Renal cortex interstitium (tissue), 11 donors: ENCODE measurements around the gene CHFR. TPM values are rescaled to one million over a fixed set of nuclear protein-coding genes. Genes with fewer than 3 reads are reported as not detected.
"Not testable (repeated sequence)": the region's sequence is repeated elsewhere in the genome, so short reads cannot be mapped to it uniquely, and the experiment has no call there.

Experiments used
- DNase-seq, 11 donors: peaks; one replicate each; pipeline ENCODE4 v3.0.0-alpha.2; 2013; ENCODE audit warnings: low read depth in 9 of 11, low spot score in 4 of 11; ENCODE audit errors: extremely low read depth in 1 of 11
- polyA plus RNA-seq, 3 donors: library from polyadenylated mRNA; unstranded; fragments of 120-200 nt; gene quantifications; one replicate each; pipeline ENCODE4 v1.2.1, GENCODE V29; 2013; ENCODE audit not compliant: insufficient read length in 3 of 3

CHFR gene
- polyA plus RNA-seq, 3 donors: 21.6 to 28.0 (median 22.7) TPM

DNA sequence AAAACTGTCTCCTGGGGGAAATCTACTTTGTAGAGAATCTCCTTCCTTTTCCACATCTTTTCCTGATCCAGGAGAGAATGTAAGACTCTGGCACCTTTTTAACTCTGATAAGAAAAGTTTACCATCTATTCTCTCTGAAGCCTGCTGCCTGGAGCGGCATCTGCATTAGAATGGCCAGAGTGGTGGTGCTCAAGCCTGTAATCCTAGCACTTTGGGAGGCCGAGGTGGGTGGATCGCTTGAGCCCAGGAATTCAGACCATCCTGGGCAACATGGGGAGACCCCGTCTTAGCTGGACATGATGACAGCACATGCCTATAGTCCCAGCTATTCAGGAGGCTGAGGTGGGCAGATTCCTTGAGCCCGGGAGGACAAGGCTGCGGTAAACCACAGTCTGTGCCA lies 1.4 kb upstream of the CHFR start:
- DNase-seq: no peak

- no peak for DNase-seq
These were observed 602 bp downstream of the CHFR start for GRCh38 chr12:132886529-132887477.

DNA sequence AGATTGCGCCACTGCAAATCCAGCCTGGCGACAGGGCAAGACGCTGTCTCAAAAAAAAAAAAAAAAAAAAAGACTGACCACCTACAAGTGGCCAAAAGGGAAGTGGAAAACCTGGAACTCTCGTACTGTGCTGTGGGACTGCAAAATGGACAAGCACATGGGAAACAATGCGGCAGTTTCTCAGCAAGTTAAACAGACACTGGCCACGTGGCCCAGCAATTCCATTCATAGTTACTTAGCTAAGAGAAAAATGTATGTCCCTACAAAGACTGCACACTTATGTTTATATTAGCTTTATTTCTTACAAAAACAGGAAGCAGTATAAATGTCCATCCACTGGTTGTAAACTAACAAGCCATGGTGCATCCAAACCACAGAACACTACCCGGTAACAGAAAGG lies 5.6 kb downstream of the CHFR start:
- peak in 8 of 11 donors; percentile 25 to 69 (median 48) for DNase-seq

- not testable (repeated sequence) for DNase-seq
These were observed 12.8 kb downstream of the CHFR start for GRCh38 chr12:132874620-132875019.

DNA sequence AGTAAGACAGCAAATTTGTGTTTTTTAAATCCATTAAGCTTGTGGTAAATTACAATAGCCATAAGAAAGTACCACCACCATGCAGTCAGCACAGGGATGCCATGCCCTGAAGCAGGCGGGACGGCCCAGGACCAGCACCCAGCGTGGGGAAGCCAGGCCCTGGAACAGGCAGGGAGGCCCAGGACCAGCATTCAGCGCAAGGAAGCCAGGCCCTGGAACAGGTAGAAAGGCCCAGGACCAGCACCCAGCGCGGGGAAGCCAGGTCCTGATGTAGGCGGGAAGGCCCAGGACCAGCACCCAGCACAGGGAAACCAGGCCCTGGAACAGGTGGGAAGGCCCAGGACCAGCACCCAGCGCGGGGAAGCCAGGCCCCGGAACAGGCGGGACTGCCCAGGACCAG lies 13.2 kb downstream of the CHFR start:
- no peak for DNase-seq

DNA sequence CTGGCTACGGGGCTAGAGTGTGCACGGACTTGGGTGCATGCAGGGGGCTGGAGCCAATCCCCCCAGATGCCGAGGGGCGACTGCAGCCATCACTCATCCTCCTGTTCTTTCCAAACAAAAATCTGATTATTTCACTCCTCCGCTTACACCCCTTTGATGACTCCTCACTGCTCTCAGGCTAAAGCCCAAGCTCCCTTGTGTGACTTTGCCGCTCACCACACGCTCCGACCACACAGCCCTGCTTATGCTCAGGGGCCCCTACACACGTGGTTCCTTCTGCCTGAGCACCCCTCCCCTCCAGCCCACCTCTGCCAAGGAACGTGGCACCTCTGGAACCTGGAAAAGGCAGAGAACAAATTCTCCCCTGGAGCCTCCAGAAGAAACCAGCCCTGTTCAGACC lies 13.7 kb downstream of the CHFR start:
- no peak for DNase-seq

GRCh38 chr12:132872975-132873421 lies 14.4 kb downstream of the CHFR start:
- DNase-seq: no peak

GRCh38 chr12:132872073-132872855 lies 15.1 kb downstream of the CHFR start:
- no peak for DNase-seq

- no peak for DNase-seq
These were observed 17.9 kb downstream of the CHFR start for GRCh38 chr12:132869551-132869950.

DNA sequence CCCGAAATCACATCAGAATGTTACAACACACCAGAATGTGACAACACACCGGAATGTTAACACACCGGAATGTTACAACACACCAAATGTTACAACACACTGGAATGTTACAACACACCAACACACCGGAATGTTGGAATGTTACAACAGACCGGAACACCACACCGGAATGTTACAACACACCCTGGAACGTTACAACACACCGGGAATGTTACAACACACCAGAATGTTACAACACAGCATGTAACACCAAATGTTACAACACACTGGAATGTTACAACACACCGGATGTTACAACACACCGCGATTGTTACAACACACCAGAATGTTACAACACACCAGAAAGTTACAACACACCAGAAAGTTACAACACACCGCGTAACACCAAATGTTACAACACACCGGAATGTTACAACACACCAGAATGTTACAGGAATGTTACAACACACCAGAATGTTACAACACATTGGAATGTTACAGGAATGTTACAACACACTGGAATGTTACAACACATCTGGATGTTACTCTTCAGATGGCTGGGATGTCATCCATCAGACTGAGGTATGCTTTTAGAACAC lies 21.1 kb downstream of the CHFR start:
- no peak for DNase-seq

DNA sequence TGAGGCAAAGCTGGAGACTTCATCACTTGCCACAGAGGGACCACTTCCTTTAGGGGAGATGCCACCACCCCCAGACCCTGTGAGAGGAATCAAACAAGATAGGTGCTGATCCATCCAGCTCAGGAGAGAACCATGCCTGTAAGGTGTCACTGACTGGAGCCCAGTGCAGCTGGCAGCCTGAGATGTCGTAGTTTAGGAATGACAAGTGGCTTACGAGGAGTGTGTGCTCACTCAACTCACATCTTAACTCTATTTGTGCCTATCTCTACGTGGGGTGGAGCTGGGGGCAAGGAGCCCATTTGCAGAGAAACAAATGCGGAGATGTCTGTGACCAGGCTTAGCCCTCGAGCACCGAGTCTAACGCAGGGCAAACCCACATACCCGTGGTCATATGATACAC lies 25.8 kb downstream of the CHFR start:
- no peak for DNase-seq

DNA sequence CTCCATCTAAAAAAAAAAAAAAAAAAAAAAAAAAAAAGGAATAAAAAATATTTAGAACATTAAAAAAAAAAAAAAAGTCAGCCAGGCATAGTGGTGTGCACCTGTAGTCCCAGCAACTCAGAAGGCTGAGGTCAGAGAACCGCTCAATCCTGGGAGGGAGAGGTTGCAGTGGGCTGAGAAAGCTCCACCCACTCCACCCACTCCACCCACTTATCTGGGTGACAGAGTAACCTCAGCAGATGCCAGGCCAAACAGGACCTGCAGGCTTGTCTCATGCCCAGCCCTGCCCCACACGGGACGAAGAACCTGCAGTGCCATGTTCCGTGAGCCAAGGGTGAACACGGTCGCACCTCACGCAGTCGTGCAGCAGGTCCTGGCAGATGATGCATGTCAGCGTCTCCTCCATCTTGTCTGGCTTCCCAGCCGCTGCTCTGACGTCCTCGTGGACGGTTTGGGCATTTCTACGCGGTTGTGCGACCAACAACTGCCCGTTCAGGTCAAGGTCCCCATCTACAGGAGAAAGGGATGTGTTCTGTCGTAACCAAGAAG lies 28.6 kb downstream of the CHFR start:
- no peak for DNase-seq

GRCh38 chr12:132857019-132857418 lies 30.4 kb downstream of the CHFR start:
- DNase-seq: not testable (repeated sequence)

GRCh38 chr12:132856581-132856980 lies 30.8 kb downstream of the CHFR start:
- DNase-seq: no peak

DNA sequence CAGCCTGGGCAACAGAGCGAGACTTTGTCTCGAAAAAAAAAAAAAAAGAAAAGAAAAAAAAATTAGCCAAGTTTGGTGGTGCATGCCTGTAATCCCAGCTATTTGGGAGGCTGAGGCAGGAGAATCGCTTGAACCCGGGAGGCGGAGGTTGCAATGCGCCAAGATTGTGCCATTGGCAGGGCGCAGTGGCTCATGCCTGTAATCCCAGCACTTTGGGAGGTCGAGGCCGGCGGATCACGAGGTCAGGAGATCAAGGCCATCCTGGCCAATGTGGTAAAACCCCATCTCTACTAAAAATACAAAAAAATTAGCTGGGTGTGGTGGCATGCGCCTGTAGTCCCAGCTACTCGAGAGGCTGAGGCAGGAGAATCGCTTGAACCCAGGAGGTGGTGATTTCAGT lies 32.2 kb downstream of the CHFR start:
- DNase-seq: not testable (repeated sequence)

GRCh38 chr12:132853285-132854092 lies 33.9 kb downstream of the CHFR start:
- no peak for DNase-seq

GRCh38 chr12:132852496-132852895 lies 34.9 kb downstream of the CHFR start:
- DNase-seq: no peak

GRCh38 chr12:132851465-132851864 lies 35.9 kb downstream of the CHFR start:
- DNase-seq: no peak

DNA sequence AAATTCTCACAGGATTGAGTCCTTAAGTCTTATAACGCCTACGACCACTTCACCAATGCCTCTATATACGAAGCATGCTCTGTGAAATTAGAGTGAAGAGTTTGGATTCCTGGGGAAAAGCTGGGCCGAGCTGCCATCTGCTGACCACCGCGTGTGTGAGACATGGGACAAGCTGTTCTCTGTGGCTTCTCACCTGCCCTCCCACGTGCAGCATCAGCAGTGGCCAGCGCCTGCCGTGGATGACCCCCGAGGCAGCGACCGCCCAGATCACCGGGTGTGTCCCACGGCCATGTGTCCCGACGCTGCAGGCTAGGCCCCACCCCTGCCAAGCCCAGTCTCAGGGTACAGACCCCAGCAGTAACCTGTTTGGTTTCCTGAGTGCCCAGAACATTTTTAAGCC lies 37.1 kb downstream of the CHFR start:
- no peak for DNase-seq
